ENCODE data around the gene RIMKLB.
"Not testable (repeated sequence)": the region's sequence is repeated elsewhere in the genome, so short reads cannot be mapped to it uniquely, and the experiment has no call there.

Gene RIMKLB

GRCh38 chr12:8695116-8695515 is 2.7 kb upstream of the RIMKLB start:
- DNase-seq, result no peak

- no peak for DNase-seq
Observed at GRCh38 chr12:8696442-8697090, 1.2 kb upstream of the RIMKLB start.

GRCh38 chr12:8697120-8697475 is 693 bp upstream of the RIMKLB start:
- peak; percentile 78 for DNase-seq

GRCh38 chr12:8698132-8698851 is 501 bp downstream of the RIMKLB start:
- DNase-seq, result peak; percentile 58

GRCh38 chr12:8698879-8699278 is 1.1 kb downstream of the RIMKLB start:
- DNase-seq, result peak; percentile 36

- peak; percentile 45 for DNase-seq
Observed at GRCh38 chr12:8699714-8700113, 1.9 kb downstream of the RIMKLB start.

- DNase-seq, result no peak
Observed at GRCh38 chr12:8701046-8701660, 3.4 kb downstream of the RIMKLB start.

- DNase-seq, result no peak
Observed at GRCh38 chr12:8702159-8702558, 4.4 kb downstream of the RIMKLB start.

GRCh38 chr12:8709124-8709830 is 11.5 kb downstream of the RIMKLB start:
- DNase-seq, result peak; percentile 83

- no peak for DNase-seq
Observed at GRCh38 chr12:8712572-8712971, 14.8 kb downstream of the RIMKLB start.

- DNase-seq, result no peak
Observed at GRCh38 chr12:8722286-8722800, 24.6 kb downstream of the RIMKLB start.

- no peak for DNase-seq
Observed at GRCh38 chr12:8734873-8735381, 37.1 kb downstream of the RIMKLB start.

GRCh38 chr12:8742501-8742900 is 44.7 kb downstream of the RIMKLB start:
- DNase-seq, result no peak

- not testable (repeated sequence) for DNase-seq
Observed at GRCh38 chr12:8743121-8743520, 45.3 kb downstream of the RIMKLB start.

GRCh38 chr12:8745631-8746030 is 47.8 kb downstream of the RIMKLB start:
- not testable (repeated sequence) for DNase-seq

GRCh38 chr12:8746046-8746445 is 48.3 kb downstream of the RIMKLB start:
- DNase-seq, result no peak

- not testable (repeated sequence) for DNase-seq
Observed at GRCh38 chr12:8760076-8760475, 62.3 kb downstream of the RIMKLB start.

- not testable (repeated sequence) for DNase-seq
Observed at GRCh38 chr12:8762701-8763100, 64.9 kb downstream of the RIMKLB start.

- not testable (repeated sequence) for DNase-seq
Observed at GRCh38 chr12:8766121-8766520, 68.3 kb downstream of the RIMKLB start.

GRCh38 chr12:8770499-8770898 is 72.7 kb downstream of the RIMKLB start:
- no peak for DNase-seq

GRCh38 chr12:8771072-8771471 is 73.3 kb downstream of the RIMKLB start:
- no peak for DNase-seq

GRCh38 chr12:8773461-8773860 is 75.7 kb downstream of the RIMKLB start:
- no peak for DNase-seq

- no peak for DNase-seq
Observed at GRCh38 chr12:8779281-8779680, 81.5 kb downstream of the RIMKLB start.
